ENCODE results near the gene PAFAH1B2. TPM values are rescaled to one million over a fixed set of nuclear protein-coding genes. Genes with fewer than 3 reads are reported as not detected.

Gene PAFAH1B2
- total RNA-seq, 1 experiment from 2014 or later = 161 TPM

Other genes starting within 250 kb of the PAFAH1B2 start
- gene SIK3, start 45.9 kb upstream of the PAFAH1B2 start, total RNA-seq (2014; rRNA removed; shearing (Covaris generic)) = 6.5 and 8.1 TPM in 2 replicates
- gene SIDT2, start 34.5 kb downstream of the PAFAH1B2 start, total RNA-seq (2014; rRNA removed; shearing (Covaris generic)) = 18.6 and 20.1 TPM in 2 replicates
- 860 and 912 TPM in 2 replicates for gene TAGLN, start 55.1 kb downstream of the PAFAH1B2 start, total RNA-seq (2014; rRNA removed; shearing (Covaris generic))
- gene PCSK7, start 87.8 kb downstream of the PAFAH1B2 start, total RNA-seq (2014; rRNA removed; shearing (Covaris generic)) = 40.3 and 52.6 TPM in 2 replicates
- gene RNF214, start 88.4 kb downstream of the PAFAH1B2 start, total RNA-seq (2014; rRNA removed; shearing (Covaris generic)) = 5.5 and 18.3 TPM in 2 replicates
- gene BACE1-AS, start 147.1 kb downstream of the PAFAH1B2 start, total RNA-seq (2014; rRNA removed; shearing (Covaris generic)) = 0.98 and 4.2 TPM in 2 replicates
- gene BACE1, start 172.0 kb downstream of the PAFAH1B2 start, total RNA-seq (2014; rRNA removed; shearing (Covaris generic)) = 2.3 and 9.7 TPM in 2 replicates
- 49.5 and 54.7 TPM in 2 replicates for gene CEP164, start 183.6 kb downstream of the PAFAH1B2 start, total RNA-seq (2014; rRNA removed; shearing (Covaris generic))

Measured in G401 (cell line).